ENCODE data around the gene OBSCN.

DNA sequence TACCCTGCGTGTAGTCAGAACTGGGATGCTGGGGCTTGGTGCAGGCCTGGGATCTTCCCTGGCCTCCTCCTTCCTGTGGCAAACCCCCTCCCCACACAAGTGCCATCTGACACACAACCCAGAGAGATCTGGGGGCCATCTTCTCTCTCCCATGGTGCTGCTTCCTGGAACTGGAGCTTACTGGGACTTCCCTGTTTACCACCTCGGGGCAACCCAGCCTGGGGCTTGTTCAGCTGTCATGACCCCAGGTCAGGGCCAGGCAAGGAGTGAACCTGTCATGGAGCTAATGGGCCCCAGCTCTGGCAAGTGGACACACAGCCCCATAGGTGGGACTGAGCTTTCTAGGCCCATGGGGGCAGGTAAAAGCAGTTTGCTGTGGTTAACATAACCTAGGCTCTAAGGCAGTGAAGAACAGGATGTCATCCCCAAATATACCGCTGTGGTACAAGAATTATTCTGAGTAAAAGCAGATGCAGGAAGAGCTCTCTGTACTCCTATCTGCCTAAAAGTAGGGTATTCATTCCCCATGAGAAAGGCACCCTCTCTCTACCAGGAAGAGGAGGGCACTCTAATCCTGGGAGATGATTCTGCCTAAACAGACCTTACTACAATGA, 196.4 kb downstream of the OBSCN start:
- TF ChIP-seq, protein P1, sequence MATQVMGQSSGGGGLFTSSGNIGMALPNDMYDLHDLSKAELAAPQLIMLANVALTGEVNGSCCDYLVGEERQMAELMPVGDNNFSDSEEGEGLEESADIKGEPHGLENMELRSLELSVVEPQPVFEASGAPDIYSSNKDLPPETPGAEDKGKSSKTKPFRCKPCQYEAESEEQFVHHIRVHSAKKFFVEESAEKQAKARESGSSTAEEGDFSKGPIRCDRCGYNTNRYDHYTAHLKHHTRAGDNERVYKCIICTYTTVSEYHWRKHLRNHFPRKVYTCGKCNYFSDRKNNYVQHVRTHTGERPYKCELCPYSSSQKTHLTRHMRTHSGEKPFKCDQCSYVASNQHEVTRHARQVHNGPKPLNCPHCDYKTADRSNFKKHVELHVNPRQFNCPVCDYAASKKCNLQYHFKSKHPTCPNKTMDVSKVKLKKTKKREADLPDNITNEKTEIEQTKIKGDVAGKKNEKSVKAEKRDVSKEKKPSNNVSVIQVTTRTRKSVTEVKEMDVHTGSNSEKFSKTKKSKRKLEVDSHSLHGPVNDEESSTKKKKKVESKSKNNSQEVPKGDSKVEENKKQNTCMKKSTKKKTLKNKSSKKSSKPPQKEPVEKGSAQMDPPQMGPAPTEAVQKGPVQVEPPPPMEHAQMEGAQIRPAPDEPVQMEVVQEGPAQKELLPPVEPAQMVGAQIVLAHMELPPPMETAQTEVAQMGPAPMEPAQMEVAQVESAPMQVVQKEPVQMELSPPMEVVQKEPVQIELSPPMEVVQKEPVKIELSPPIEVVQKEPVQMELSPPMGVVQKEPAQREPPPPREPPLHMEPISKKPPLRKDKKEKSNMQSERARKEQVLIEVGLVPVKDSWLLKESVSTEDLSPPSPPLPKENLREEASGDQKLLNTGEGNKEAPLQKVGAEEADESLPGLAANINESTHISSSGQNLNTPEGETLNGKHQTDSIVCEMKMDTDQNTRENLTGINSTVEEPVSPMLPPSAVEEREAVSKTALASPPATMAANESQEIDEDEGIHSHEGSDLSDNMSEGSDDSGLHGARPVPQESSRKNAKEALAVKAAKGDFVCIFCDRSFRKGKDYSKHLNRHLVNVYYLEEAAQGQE (IDR thresholded peaks at IDR 0.05; ENCODE audit: low read depth, low read length), result no peak
- TF ChIP-seq CEBPB (IDR thresholded peaks at IDR 0.05; ENCODE audit: borderline replicate concordance in 1 of 2, low read depth in 2 of 2, low read length in 2 of 2), result no peak
